NCI-H187 treated with DMSO at 0.1 percent for 48 hours (cell line): ENCODE measurements around the gene HNRNPA0.

Experiments
- DNase-seq: peaks from one replicate; lab custom pipeline; 2025; lab: John Stamatoyannopoulos, UW

HNRNPA0 gene

GRCh38 chr5:137754961-137755762 lies 999 bp upstream of the HNRNPA0 start:
- DNase-seq = no peak

DNA sequence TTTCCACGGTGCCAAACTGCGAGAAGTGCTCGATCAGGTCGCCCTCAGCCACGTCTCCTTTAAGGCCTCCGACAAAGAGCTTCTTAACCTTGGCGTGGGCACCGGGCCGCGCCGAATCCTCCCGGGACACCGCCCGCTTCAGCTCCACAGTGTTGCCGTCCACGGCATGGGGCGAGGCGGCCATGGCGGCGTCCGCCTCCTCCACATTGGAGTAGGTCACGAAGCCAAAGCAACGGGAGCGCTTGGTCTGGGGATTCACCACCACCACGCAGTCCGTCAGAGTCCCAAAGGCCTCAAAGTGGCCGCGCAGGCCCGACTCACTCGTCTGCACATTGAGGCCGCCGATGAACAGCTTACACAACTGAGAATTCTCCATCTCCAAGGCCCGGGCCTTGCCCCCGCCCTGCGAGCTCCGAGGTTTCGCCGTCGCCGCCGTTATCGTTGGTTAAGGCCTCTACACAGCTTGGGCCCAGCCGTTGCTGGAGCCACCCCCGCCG lies 424 bp downstream of the HNRNPA0 start:
- DNase-seq = no peak

DNA sequence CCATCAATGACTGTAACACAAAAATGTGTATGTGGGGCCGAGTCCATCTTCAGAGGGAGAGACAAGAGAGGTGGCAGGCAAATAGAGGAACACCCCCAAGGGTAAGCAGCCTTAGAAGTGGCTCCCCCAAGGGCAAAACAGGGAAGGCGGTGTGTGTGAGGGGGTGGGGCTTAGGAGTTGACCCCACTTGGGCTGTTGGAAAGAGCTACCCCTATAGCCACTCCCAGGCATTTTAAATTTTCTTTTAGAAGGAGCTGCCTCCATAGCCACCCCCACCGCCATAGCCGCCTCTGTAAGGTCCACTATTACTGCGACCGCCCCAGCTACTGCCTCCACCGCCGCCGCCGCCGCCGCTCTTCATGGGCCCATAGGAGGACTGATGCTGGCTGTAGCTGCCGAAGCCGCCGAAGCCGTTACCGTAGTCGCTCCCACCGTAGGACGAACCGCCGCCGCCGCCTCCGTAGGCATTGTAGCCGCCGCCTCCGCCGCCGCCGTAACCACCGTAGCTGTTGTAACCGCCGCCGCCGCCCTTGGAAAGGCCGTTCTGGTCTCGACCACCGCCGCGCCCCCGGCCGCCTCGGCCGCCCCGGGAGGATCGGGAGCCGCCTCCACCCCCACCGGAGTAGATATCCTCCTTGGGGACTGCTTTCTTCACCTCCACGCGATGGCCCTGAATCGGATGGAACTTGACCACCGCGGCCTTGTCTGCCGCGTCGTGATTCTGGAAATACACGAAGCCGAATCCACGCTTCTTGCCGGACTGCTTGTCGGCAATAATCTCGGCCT lies 1.1 kb downstream of the HNRNPA0 start:
- no peak for DNase-seq

DNA sequence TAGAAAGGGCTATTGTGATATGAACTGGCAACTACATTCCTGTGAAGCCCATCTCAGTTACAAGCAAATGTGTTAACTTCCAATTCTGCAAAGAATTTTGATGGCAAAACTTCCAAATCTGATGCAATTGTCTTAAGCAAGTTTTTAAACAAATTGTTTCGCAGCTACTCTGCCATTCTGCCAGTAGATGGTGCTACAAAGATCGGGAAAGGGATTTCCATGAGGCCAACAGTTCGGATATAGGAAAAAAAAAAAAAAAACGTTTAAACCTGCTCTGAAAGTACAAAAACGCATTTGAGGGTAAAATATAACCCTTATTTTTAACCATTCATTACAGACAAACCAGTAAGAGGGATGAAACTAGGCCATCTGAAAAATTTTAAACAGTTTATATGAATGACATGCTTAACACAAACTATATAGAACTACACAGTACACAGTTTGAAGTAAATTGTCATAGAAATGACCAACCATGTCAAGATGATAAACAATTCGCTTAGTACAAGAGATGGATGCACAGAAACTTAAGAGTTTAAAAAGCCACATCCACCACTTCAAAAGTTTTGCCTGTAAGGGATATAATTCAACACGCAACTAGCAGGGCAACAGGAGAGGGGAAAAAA lies 2.2 kb downstream of the HNRNPA0 start:
- no peak for DNase-seq

- no peak for DNase-seq
These were observed 3.7 kb downstream of the HNRNPA0 start for GRCh38 chr5:137750436-137750835.

DNA sequence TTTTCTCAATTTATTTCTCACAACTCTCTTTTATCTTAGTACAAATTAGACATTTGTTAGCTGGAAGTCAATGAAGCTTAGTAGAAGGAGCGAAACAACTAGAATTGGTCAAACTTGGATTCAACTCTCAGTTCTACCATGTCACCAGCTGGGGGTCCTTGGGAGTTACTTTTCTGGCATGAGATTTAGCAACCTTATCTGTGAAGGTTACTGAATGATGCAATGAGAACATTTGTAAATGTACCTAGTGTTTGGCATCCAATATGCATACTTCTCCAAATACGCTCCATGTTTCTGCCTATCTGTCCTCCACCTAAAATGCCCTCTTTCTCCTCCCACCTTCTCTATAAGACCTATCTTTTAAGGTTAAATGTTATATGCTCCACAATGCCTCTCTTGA lies 6.3 kb downstream of the HNRNPA0 start:
- DNase-seq = no peak

- DNase-seq = no peak
These were observed 11.0 kb downstream of the HNRNPA0 start for GRCh38 chr5:137743031-137743640.

DNA sequence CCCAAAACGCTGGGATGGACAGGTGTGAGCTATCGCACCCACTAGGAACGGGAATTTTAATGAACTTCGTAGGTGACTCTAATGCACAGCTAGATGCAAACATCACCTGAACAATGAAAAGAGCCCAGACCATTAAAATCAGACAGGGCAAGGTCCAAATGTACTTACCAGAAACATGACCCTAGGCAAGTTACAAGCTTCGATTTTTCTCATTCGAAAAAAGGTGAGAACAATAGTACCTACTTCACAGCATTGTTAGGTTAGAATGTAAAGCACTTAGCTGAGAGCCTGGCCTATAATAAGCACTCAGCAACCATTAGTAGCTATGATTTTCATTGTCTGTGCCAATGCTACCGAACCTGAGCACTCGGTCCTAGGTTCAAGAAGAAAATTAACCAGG lies 12.4 kb downstream of the HNRNPA0 start:
- DNase-seq = peak; percentile 83

DNA sequence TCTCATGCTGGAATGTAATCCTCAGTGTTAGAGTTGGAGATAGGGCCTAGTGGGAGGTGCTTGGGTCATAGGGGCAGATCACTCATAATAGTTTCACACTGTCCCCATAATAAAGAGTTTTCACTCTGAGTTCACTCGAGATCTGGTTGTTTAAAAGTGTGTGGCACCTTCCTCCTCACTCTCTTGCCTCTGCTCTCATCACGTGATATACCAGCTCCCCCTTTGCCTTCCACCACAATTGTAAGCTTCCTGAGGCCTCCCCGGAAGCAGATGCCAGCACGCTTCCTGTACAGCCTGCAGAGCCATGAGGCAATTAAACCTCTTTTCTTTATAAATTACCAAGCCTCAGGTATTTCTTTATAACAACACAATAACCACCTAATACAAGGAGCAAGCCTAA lies 14.4 kb downstream of the HNRNPA0 start:
- no peak for DNase-seq

DNA sequence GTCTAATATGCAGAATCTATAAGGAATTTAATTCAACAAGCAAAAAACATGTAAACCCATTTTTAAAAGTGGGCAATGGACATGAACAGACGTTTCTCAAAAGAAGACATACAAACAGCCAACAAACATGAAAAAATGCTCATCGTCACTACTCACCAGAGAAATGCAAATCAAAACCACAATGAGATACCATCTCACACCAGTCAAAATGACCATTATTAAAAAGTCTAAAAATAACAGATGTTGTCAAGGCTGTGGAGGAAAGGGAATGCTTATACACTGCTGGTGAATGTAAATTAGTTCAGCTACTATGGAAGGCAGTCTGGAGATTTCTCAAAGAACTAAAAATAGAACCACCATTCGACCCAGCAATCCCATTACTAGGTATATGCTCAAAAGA lies 15.2 kb downstream of the HNRNPA0 start:
- no peak for DNase-seq

DNA sequence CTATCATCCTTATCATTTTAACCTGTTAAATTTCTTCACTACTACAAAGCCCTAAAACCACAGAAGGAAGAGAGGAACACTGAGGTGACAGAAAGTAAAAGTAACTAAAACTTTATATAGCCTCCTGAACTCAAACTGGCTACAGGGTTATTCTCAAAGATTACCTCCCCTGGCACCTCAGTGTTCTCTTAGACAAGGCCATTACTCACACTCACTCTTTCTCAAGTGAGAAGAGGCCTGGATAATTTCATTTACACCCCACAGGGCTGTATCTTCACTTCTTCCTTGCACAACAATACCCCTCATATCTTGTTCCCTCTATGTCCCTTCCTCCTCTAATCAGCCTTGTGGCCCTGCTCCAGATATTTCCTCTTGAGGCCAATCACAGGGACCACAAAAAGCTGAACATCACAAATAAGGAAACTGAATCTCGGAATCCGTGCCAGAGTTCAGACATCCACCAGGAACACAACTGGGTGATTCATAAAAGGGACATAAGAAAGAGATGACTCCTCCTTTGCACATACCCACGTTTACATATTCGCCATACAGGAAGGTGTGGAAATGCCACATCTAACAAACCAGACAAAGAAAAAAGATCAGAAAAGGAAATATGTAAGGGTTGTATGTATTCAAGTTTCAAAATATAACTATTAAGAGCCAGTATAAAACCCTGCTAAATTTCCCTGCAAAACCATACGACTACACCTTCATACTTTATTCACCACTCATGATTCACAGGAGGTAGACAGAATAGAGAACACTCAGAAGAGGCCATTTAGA lies 16.6 kb downstream of the HNRNPA0 start:
- no peak for DNase-seq

DNA sequence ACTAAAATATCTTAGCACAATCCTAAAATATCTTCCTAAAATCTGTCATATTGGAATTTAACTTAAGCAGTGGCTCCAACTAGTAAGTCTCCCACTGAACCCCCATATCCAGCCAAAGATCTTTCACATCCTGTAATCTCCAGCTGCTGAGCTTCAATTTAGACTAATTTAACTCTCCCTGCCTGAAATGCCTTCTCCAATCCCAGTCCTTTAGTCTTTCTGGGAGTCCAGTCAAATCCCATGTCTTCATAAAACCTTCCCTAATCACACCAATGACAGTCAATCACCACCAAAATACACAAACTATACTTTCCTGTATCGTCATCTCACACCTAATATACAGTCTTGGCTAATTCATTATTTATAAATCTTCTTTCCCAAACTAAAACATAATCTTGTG lies 17.7 kb downstream of the HNRNPA0 start:
- no peak for DNase-seq

- DNase-seq = peak; percentile 37
These were observed 18.4 kb downstream of the HNRNPA0 start, which contains the start of gene KLHL3 for GRCh38 chr5:137735555-137736284. Gene KLHL3, minus strand, starts transcription at chr5:137736089. Its CDS starts 443 bp downstream, at chr5:137735646.

GRCh38 chr5:137734962-137735554 lies 19.1 kb downstream of the HNRNPA0 start:
- no peak for DNase-seq

GRCh38 chr5:137734331-137734730 lies 19.8 kb downstream of the HNRNPA0 start:
- DNase-seq = no peak

DNA sequence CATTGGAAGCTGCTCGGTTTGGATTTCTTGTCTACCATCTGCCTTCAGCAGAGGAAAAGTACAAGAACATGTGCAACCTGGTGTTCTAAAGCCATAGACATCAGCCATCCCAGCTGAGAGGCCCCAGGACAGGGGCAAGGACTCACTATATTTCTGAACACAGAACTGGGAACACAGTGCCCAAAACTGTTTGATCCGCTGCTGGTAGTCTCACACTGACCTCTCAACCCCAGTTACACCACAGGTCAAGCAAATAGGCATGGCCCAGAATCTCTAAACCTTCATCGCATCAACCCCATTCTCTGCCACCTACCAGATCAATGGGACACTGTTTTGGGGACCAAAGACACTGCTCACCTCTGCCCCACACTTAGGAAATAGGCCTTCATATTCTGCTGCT lies 20.2 kb downstream of the HNRNPA0 start:
- no peak for DNase-seq

DNA sequence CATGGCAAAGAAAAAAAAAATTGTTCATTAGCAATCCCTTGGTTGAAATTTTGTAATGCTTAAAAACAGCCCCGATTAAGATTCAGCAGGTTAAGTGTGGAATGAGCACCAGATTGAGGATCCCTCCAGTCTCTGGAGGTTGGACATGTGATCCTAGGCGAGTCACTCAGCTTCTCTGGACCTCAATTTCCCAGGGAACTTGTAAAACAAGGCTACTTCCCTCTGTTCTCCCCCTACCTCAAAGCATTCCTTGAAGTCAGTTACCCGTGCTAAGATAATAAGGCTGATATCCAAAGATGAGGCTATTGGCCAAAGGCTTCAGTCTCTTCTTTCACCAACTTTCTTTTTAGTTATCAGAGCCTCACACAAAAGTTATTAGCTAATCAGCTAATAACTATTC lies 21.2 kb downstream of the HNRNPA0 start:
- no peak for DNase-seq

DNA sequence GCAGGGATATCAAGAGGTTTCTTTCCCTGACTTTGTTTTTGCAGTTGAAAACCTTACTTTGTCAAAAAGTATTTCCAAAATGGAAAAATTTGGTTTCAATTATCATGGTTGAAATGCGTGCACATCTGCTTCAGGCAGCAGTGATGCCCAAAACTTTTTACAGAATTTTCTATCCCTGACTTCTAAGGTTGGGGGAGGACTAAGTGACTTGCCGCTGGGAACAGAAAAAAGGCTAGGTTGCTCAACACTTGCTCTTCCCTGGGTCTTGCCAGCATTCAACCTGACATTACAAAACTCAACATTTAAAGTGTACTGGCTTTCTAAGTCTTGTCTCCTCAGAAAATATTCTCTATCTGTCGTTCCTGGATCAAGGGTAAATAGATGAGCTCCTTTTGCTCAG lies 23.0 kb downstream of the HNRNPA0 start:
- DNase-seq = no peak

- no peak for DNase-seq
These were observed 23.8 kb downstream of the HNRNPA0 start for GRCh38 chr5:137730336-137730735.

GRCh38 chr5:137728048-137728447 lies 26.1 kb downstream of the HNRNPA0 start:
- no peak for DNase-seq
